Stimulated activated CD4-positive, alpha-beta T cell treated with anti-CD3 and anti-CD28 coated beads, Interleukin-2, amount 100 ng/mL, for 48 hours (primary cell): ENCODE results near the gene ATG7.
"Not testable (repeated sequence)": the region's sequence is repeated elsewhere in the genome, so short reads cannot be mapped to it uniquely, and the experiment has no call there.

ENCODE experiments used
- DNase-seq, 2 donors: peaks; one replicate each; pipeline ENCODE4 v3.0.0-alpha.2; 2020

Gene ATG7

DNA sequence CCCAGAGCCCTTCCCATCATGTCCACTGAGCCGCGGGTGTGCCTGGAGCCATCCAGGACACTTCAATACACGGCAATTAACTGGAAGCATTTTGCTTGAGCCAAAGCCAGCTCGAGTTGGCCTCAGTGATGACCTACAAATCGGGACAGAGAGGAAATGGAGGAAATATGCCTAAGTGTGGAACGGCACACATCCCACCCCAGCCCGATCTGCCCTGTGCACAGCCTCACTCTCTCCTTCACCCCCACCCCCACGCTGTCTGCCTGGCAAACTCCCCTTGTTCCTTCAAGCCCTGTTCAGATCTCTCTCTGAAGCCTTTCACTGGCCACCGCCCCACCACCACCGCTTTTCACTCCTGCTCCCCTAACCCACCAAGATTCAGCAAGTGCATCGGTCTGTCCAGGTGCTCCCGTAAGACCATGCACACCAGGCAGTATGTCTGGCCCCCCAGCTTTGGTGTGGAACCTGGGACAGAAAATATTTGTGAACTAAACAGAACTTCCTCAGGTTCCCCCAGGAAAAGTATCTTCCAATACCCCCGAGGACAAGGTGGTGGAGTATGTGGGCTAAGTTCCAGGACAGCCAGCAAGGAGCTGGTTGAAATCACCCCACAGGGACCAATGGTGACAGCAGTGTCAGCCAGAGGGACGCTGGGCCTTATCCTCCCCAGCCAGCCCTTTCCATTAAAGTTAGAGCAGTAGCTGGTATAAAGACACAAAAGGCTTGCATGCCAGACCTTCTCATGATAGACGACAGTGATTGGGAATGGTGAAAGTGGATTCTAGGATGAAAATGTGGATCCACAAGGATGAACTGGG lies 287.8 kb downstream of the ATG7 start:
- DNase-seq, result no peak

DNA sequence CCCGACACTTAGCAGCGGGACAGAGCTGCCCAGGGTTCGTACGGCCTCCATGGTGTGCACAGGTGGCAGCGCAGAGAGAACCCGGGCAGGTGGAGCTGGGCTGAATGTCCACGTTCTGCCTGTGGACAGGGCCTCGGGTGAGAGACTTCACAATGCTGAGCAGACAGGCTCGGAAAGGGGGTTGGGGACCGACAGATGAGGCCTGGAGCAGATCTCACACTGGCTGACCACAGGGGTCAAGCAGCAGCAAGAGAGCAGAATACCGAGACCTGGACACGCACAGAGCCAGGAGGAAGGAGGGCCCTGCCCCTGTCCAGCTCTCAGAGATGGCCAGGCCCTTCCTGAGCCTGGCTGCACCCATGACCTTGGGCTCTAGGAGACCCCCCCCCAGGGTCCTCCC lies 288.5 kb downstream of the ATG7 start:
- no peak for DNase-seq

DNA sequence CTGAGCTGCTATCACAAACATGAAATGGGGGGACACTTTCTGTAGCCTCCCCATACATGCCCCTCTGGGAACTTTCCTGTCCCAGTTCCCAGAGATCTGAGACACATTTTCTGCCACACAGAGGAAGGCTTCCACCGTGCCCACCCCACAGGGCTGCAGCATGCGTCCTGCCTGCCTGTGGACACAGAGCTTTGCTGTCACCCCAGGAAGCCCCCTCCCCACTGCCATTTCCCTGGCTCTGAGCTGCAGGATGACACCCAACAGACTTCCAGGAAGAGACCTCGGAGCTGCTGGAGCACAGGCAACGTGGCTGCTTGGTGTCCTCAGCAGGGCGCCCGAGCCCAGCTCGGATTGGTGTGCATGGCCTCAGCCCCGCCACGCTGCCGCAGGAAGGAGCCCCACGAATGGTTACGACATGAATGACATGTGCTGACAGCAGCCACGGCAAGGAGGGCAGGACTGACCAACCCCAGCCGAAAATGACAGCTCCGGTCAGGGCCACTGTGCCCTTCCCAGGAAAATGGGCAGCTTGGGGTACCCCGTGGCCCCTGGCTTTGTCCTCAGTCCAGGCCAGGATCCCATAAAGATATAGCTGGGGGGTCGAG lies 290.2 kb downstream of the ATG7 start:
- DNase-seq, result no peak

DNA sequence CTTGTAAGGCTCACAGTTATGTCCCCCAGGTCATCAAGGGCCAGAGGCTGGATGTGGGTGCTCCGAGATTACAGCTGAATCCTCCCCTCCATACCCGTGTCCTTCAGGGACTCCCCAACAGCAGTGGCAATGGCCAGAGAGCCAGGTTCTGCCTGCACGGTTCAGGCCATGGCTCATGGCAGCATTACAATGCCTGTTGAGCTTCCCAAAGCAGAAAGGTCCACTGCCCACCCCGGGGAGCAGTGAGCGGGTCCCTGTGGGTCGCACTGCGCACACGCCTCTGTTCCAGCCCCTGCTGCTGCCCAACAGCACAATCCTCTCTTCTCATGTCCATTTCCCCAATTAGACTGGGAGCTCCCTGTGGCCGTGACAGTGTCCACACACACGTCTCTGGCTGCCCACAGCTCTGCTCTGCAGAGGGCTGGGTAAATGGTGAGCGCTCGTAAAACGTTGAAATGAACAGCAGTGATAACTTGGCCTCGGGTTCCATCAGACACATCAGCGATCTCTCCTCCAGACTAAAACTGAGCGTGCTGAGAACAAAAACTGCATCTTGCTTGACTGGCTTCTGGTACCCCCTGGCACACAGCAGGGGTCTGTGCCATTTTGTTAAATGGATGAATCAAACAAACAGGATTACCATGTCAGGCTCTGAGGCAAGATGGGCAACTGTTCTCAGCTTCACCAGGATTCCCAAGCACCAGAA lies 291.1 kb downstream of the ATG7 start:
- DNase-seq, result no peak

DNA sequence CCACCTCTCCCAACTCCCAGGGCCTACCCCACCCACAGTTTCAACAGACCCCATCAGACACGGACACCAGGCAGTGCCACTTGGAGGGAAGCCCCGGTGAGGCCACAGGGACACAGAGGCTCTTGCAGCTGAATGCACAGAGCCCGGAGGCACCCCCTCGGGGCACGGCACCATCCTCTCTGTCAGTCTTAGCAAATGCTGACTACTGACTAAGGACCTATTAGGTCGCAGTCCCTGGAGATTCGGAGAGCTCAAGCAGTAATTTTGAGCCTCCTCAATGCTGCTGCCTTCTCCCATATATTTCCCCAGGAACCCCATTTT lies 291.6 kb downstream of the ATG7 start:
- no peak for DNase-seq

DNA sequence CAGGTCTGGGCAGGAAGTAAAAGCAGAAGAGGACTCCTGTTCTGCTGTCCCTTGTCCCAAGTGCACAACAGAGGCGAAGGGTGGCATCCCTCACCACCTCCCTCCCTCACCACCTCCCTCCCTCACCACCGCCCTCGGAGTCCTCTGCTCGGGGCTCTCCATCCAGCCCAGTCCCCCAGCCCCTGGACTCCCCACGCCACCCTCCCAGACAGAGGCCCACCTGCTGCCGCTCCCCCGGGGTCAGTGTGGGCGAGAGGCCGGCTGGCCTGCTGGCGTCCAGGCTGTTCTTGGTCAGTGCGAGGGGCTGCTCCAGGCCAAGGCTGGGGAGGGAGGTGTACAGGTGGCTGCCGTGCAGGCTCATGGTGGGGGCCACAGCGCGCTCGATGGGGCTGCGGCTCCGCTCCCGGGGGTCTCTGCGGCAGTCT lies 292.4 kb downstream of the ATG7 start:
- no peak for DNase-seq

DNA sequence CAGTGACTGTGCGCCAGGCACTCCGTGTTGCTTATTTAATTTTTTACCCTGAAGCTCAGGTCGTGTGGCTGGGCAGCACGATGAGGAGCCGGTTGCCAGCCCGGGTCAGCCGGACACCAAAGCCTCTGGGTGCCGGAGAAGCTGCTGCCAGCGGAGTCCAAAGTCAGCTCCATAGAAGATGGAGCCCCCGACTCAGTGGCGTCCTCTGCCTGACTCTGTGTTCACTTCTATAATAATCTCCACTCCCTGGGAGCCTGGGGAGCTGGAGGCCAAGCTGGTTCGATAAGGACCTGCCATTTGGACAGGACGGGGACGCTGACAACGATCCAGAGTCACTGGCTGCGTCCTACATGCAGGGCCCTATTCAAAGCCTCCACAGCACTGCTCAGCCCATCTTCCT lies 292.9 kb downstream of the ATG7 start:
- DNase-seq, result no peak

DNA sequence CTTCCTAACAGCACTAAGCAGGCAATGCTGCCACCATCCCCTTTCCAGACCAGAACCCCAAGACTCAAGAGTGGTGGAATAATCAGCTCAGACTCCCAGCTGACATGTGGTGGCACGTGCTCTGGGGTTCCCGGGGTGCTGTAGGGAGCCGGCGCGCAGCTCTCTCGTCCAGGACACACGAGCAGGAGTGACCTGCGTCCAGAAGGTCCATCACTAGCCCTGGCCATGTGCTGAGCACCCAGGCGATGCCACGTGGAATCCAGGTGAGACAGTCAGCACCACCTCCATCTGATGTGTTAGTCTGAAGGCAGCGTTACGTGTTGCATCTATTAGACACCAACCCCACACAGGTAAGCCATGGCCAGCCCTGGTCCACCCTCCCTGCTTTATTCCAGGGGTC lies 293.3 kb downstream of the ATG7 start:
- DNase-seq, result no peak

DNA sequence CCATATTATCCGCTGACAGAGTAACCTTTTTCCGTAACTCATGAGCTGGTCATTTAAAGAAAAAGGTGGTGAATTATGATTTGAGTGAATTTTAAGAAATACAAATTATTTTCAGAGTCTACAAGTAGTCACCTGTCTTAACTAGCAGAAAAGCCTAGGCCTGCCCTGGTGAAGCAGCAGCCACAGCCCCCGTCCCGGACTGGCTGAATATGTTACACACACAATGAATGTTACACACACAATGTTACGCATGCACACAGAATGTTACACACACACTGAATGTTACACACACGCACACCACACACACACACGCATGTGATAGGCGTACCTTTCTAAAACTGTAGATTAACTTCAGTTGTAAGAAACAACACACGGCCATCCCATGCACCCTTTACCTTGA lies 293.7 kb downstream of the ATG7 start:
- DNase-seq, result no peak

DNA sequence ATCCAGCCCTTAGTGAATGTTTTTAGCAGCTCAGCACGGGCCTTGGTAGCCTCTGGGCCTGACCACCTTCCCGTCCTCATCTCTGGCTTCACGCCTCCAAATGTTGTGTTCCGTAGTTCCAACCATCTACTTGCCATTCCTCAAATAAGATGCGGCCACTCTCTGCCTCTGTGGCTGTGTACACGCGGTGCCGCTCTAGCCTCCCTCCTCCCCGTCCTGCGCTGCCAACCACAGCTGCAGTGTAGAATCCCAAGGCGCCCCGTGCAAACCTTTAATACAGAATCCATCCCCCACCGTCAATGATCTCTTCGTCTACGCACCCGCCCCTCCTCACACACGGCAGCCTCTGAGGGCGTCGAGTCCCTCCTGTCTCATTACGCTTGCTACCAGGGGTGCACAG lies 294.3 kb downstream of the ATG7 start:
- DNase-seq, result no peak

DNA sequence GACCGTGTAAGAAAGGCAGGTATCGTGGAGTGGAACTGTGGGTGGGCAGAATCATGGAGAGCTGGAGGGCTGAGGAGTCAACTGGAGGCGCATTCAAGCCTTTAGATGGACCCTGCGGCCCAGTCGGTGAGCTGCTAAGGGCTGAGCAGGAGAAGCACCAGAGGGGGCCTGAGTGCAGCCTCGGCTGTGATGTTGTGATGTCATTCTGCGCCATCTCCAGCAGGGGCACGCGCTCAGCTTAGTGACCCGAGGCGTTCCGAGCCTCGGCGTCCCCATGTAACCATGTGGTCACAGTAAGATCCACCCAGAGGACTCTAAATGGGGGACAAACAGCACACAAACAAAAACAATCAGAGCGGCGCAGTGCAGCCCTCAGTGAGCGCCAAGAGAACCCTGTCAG lies 294.7 kb downstream of the ATG7 start:
- no peak for DNase-seq

DNA sequence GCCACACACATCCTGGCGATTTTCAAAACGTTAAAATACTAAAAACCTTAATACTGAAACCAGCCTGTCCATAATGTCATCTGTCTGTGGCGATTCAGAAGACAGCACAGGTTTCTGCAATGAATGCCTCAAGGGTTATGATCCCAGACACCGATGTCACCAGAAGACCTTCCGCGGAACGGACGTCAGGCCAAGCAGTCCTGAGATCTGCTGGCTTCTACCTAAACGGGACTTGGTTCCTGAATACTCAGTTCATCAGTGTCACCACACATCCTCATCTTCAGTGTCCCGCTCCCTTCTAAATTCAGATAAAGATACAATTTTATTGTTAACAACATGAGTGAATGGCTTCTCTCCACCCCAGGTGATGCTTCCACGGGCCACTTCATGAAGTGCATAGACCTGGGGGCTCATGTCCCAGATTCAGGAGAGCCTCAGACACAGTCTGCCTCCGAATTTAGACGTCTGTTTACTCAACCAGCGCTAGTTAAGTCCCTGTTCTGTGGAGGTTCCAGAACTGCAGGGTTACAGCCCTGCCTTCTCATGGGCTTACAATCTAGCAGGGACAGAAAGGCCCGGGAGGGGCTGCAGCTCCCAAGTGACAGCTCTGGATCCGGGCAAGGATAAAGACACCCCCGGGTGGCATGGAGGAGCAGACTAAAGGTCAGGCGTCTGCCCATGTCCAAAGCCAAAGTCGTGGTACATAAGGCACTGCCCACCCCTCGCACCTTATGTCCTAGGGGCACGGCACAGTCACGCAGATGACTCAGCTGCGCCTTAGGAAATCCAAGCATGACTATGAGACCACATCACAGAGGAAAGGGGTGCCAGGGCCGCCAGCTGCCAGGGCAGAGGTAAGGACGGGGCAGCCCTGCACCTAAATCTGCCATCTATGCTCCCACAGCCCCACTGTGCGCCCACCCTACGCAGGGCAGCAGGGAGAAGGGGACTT lies 295.6 kb downstream of the ATG7 start:
- no peak for DNase-seq

DNA sequence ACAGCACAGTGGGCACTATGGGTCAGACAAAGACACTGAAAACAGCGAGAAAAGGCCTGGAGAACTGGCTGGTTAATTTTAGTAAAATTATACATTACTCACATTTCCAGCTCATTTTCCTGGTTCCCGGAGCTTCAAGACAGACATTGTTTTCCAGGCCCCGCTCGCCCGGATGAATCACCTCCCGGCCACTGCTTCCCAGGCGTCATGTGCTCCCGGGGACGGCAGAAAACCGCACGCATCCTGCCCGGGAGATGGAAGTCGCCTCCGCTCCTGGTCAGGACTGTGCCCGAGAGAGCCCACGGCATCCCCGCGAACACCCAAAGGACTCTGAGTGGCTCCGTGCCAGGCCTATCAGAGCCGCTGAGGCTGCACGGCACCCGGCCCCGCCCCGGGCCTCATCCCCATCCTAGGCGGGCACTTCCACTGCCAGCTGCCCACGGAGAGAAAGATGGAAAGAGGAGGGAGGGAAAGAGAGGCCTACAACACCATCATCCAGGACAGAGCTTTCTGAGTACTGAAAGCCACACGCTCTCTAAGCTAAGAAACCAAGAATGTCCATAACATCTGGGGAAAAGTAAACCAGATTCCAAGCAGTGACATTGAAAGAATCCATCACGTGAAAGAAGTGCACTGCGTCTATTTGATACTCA lies 296.4 kb downstream of the ATG7 start:
- DNase-seq, result no peak

DNA sequence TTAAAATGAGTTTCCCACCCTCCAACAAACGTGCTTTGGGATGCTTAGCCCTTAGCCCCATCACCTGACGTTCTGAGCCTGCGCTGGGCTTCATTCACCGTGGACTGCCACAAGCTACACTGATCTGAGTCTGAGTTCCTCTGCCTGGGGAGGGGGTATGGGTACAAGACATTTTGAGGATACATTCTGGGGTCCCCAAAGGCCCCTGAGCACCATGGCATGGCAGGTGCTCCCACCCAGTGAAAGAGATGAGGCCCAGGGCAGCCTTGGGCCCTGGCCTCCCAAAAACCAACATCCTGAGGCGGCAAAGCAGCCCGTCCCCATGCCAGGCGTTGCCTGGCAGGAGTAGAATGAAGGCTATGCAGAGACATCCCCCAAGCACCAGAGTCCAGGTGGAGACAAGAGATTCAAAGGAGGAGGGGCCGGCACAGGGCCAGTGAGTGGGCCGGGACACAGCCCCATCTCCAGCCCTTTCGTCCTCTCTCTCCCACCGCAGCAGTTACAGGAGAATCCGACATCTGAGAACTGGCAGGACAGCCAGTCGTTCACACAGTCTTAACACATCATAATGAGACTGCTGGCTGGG lies 297.1 kb downstream of the ATG7 start:
- DNase-seq, result no peak

DNA sequence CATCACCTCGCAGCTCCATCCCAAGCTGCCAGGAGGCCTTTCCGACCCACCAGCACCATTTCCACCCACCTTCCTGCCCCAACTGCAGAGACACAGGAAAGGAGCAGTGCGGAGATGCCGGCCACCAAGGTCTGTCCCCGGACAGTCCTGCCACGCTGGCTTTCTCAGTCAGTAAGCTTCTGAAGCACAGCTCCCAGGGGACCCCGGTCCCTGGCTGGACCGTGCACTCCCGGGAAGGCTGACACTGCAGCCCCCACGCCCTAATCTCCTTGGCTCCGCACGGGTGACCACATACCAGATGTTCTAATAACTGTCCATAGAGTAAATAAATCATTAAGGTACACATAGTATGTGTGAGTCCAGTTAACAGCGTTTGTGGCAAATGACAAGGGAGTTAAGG lies 298.1 kb downstream of the ATG7 start:
- DNase-seq, result no peak

DNA sequence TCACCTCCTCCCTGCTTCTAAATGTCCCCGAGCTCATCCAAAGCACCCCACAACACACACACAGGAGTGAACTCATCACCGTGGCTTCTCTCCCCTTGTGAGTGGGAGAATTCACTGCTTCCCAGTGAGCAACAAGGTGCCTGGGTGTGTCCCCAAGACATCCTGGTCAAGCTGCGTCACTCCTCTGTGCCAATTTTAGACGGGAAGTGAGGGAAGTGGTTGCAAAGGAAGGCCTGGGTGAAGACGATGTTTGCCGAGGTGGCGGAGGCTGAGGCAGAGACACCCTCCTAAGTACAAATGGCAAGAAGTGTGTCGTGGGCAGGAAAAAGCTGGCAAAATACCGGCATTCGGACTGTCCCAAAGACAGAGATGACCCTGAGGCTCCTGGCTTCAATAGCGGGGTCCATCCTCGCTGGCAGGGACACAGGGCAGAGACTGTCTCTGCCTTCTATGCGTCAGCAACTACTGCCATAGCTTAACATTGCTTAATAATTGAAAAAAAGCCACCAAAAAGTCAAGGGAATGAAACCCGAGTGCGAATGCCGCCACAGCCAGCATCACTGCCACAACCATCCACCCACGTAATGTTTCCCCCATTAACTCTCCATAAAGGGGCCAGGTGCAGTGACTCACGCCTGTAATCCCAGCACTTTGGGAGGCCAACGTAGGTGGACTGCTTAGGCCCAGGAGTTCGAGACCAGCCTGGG lies 298.7 kb downstream of the ATG7 start:
- DNase-seq, result no peak

DNA sequence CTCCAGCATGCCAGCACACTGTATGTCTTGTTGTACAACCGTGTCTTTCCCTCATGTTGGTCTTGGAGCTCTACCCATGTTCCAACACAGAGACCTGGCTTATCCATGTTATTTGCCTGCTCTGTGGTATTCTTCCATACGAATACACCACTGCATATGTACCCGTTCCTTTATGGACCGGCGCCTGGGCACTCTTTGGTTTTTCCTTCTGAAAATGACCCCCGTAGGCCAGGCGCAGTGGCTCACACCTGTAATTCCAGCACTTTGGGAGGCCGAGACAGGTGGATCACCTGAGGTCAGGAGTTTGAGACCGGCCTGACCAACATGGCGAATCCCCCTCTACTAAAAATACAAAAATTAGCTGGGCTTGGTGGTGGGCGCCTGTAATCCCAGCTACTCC lies 300.5 kb downstream of the ATG7 start:
- DNase-seq, result not testable (repeated sequence)

DNA sequence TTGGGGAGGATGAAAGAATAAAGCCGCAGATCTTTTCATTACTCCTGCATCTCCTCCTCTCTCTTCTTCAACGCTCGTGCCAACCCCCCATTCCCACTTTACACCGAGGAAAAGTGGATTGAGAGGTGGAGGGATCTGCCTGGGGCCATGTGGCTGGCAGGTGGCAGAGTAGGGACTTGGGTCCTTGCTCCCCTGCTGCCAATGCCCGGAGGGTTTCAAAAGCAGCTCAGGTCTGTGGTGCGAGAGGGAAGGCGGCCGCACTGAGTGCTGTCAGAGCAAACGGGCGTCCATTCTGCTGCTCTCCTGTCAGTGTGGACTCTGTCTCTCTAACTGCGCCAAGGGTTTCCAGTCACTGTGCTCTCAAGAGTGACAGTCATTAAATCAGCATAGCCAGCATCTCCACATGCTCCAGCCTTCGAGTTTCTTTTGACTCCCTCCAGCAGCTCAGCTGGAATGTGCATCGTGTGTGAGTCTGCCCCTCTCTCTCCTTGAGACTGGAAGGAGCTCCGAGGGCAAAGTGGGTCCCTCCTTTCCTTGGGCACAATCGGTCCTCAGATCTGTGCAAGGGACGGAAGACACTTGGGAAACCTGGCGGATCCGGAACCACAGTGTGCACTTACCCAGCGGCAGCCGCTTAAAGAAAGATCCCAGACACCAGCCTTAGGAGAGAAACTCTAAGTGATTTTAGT lies 302.9 kb downstream of the ATG7 start:
- DNase-seq, result no peak

DNA sequence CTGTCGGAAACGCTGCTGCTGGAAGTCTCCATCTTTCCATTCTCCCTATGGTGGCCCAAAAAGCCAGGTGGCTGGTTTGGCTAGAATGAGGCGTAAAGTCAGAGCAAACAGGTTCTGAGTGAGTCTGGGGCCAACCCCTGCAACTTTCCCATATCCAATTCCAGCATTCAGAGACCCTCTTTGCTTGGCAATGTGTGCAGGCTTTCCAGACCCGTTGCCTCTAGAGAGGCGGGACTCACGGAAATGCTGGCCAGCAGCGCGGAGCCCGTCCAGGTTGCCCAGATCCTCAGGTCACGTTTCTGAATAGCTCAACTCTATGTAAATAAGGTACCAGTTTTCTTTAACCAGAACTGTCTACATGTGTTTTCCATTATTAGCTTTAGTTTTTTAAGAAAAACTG lies 303.5 kb downstream of the ATG7 start:
- no peak for DNase-seq

DNA sequence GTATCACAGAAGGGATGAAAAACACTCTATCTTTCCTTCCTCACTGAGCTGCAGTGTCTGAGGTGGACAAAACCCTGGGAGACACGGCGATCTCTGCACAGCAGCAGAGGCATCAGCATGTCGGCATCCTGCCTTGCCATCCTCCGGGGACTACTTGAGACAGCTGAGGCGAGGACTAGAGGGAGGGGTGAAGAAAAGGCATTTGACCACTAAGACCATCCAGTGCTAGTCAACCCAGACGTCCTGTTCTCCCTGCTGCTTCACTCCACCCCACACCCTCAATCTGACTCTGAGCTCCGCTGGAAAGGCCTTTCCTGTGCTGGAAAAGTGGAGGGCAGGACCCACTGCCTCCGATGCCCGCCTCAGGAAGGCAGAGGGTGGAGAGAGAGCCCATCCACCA lies 304.3 kb downstream of the ATG7 start:
- DNase-seq, result no peak

DNA sequence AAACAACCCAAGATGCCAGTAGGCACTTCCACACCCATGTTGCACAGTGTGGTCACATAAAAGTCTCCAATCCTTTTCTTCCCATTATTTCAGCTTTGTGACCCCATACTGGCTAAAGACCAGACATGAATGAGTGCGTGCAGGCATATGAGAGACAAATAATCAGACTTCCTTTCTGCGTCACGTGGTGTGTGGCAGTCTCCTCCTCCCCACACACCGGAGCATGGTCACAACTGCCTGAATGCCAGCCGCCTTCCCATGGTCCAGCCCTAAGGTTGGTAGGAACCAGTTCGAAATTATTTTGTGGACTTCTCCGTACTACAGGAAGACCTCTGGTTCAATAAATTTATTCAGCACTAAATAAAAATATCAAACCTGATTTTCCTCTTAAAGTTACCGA lies 306.0 kb downstream of the ATG7 start:
- no peak for DNase-seq
